Breast epithelium (tissue), 3 donors: Measurements from ENCODE around the gene URAD.

Experiments used
- POLR2A ChIP-seq: fragments of 450-650 bp; IDR thresholded peaks from one replicate; pipeline ENCODE4 v1.6.1; 2016; ENCODE audit warnings: antibody characterized with exemption, mild to moderate bottlenecking, moderate library complexity
- TF ChIP-seq, protein P1 (sequence below), 3 donors: fragments of 450-650 bp; IDR thresholded peaks; one replicate each; pipeline ENCODE4 v1.5.1; 2016 to 2017; ENCODE audit warnings: antibody characterized with exemption in 3 of 3, mild to moderate bottlenecking in 3 of 3, moderate library complexity in 3 of 3

DNA sequence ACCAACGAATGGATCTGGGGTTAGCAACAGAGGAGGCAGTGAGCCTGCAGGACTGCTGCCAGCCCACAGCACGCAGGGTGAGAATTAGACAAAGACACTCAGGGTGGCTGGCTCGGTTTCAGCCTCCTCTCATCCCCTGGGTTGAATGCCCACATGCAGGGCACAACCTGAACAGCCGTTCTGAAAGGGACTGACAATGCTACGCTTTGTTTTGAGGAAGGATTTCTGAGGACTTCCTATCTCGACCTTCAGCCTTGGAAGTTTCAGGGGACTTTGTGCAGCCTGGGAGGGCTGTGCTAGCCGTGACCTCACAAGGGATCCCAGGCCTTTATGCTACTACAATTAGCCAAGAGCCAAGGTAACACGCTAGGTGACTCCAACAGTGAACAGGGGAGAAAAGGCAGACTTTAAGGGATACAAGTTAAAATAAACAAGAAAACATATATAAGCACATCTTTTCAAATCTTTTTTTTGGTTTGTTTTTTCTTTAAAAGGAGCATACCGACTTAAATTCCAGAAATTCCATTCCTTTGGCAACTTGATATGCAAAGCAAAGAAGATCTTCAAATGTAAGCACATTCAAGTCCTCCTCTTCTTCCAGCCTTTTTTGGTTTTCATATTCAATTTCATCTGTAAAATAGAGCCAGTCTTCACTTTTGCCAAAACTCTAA lies 34.5 kb upstream of the URAD start:
- TF ChIP-seq, protein P1, sequence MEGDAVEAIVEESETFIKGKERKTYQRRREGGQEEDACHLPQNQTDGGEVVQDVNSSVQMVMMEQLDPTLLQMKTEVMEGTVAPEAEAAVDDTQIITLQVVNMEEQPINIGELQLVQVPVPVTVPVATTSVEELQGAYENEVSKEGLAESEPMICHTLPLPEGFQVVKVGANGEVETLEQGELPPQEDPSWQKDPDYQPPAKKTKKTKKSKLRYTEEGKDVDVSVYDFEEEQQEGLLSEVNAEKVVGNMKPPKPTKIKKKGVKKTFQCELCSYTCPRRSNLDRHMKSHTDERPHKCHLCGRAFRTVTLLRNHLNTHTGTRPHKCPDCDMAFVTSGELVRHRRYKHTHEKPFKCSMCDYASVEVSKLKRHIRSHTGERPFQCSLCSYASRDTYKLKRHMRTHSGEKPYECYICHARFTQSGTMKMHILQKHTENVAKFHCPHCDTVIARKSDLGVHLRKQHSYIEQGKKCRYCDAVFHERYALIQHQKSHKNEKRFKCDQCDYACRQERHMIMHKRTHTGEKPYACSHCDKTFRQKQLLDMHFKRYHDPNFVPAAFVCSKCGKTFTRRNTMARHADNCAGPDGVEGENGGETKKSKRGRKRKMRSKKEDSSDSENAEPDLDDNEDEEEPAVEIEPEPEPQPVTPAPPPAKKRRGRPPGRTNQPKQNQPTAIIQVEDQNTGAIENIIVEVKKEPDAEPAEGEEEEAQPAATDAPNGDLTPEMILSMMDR (IDR thresholded peaks at IDR 0.05) = no peak
- TF ChIP-seq POLR2A = no peak
